OCI-LY7 (cell line): ENCODE results near the gene PSMD1.

Experiments
- EZH2phosphoT487 ChIP-seq: fragments of 200-600 bp; sonication (generic); IDR thresholded peaks from 2 replicates; pipeline ENCODE4 v1.6.1; 2018; ENCODE audit warnings: low read depth, borderline replicate concordance, mild to moderate bottlenecking, mixed run types, antibody characterized with exemption, low read length, moderate library complexity, mixed read lengths
- TF ChIP-seq, protein P1 (sequence below): fragments of 200-600 bp; sonication (generic); conservative IDR thresholded peaks from 2 replicates; pipeline ENCODE4 v1.5.1; 2014; ENCODE audit warnings: mild to moderate bottlenecking, antibody characterized with exemption, low read length, moderate library complexity, mixed read lengths

DNA sequence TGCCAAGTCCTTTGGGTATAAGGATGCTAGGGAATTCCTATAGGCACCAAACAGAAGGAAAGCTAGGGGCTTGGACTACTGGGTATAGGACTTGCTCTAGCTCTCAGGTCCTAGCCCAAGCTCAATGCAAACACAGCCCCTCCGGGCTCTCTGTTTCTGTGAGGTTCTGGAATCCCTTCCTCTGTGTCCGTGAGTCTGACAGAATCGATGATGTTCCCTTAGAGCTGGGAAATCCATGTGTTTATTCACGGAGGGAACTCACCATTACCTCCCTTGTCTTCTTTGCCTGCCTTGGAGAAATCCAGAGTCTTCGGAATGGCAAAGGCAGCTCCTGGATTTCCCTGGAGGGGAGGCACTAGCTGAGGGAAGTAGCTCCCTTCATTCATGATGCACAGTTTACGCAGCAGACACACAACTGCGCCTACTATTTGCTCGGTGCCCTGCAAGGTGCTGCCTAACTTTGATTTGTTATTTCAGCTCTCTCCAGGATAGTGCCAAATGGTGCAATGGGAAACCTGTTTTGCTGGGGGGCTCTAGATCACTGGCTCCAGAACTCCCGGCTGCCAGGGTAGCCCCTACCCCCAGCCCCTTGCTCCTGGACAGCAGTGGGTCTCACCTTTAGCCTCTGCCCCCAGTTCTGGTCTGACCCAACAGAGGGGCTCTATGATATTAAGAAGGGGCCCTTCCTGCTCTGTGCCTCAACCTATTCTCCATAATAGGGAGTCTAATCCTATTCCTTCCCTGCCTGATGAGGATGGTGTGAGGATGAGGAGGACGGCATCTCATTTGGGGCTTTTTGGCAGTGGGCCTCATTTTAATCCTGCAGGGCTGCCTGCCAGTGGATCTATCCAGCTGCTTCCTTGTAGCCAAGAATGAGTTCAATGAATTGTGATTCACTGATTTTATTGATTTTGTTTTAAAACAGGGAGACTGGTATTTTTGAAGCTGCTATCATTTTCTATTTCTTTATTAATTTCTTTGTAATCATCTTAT is 8.4 kb upstream of the PSMD1 start:
- TF ChIP-seq, protein P1, sequence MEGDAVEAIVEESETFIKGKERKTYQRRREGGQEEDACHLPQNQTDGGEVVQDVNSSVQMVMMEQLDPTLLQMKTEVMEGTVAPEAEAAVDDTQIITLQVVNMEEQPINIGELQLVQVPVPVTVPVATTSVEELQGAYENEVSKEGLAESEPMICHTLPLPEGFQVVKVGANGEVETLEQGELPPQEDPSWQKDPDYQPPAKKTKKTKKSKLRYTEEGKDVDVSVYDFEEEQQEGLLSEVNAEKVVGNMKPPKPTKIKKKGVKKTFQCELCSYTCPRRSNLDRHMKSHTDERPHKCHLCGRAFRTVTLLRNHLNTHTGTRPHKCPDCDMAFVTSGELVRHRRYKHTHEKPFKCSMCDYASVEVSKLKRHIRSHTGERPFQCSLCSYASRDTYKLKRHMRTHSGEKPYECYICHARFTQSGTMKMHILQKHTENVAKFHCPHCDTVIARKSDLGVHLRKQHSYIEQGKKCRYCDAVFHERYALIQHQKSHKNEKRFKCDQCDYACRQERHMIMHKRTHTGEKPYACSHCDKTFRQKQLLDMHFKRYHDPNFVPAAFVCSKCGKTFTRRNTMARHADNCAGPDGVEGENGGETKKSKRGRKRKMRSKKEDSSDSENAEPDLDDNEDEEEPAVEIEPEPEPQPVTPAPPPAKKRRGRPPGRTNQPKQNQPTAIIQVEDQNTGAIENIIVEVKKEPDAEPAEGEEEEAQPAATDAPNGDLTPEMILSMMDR, result no peak
- no peak for TF ChIP-seq EZH2phosphoT487
